HepG2 (cell line): Measurements from ENCODE around the gene GMPPB. TPM values are rescaled to one million over a fixed set of nuclear protein-coding genes. Genes with fewer than 3 reads are reported as not detected.

Source experiments
- ATAC-seq: fragments of 200-7000 bp; cut with Tn5 transposase; 3 replicates; pipeline ENCODE4 v1.9.1; 2020; ENCODE audit warnings: mild to moderate bottlenecking, moderate library complexity
- BruUV-seq: library from RNA; stranded (reverse); fragments of 400-500 nt; replicated peaks from 2 replicates; lab custom pipeline; 2021; lab: Mats Ljungman, UMichigan
- CTCF ChIA-PET: fragments of 300-600 bp; formaldehyde crosslinking; extraction: SDS; loops from one replicate; lab custom pipeline; 2021; ENCODE audit warnings: low total read pairs, inconsistent platforms, low intra/inter-chr PET ratio; lab: Yijun Ruan, JAX
- POLR2A ChIA-PET: fragments of 350-600 bp; sonication (Branson Sonifier 250); formaldehyde crosslinking; loops from one replicate; lab custom pipeline; 2020; ENCODE audit warnings: antibody characterized with exemption, inconsistent platforms; lab: Yijun Ruan, JAX
- DNase-seq: peaks from one replicate; pipeline ENCODE4 v3.0.0-alpha.2; 2015; ENCODE audit warnings: low spot score
- FAIRE-seq: peaks from 3 replicates; lab custom pipeline; 2011; peaks lifted over from hg19 to GRCh38; lab: Jason Lieb, UNC
- H2AFZ ChIP-seq: one replicate; pipeline ENCODE4 v1.6.1; 2011; ENCODE audit warnings: low read length, inconsistent platforms
- H3K27ac ChIP-seq: fragments of 300-600 bp; 3 replicates; pipeline ENCODE4 v1.8.0; 2011; ENCODE audit warnings: mixed run types, mild to moderate bottlenecking, mixed read lengths, low read length, inconsistent platforms; ENCODE audit not compliant: insufficient read depth; ENCODE audit errors: extremely low read length
- H3K27me3 ChIP-seq, 2 experiments: fragments of 200-600 bp in 1 of 2; 2 replicates in 1 of 2; 3 replicates in 1 of 2; pipeline versions ENCODE4 v1.6.0 to v1.8.0; 2011; ENCODE audit warnings: low read length in 2 of 2, mild to moderate bottlenecking in 2 of 2, moderate library complexity in 2 of 2, inconsistent platforms in 1 of 2; ENCODE audit not compliant: insufficient read depth in 2 of 2, control insufficient read depth in 1 of 2
- H3K36me3 ChIP-seq, 2 experiments: fragments of 200-600 bp in 1 of 2; replicated peaks in 1 of 2; 2 replicates in 1 of 2; 3 replicates in 1 of 2; pipeline versions ENCODE4 v1.5.1 to v1.8.0; 2011; ENCODE audit warnings: low read length in 2 of 2, inconsistent platforms in 1 of 2; ENCODE audit not compliant: insufficient read depth in 2 of 2, control insufficient read depth in 1 of 2
- H3K4me1 ChIP-seq: 2 replicates; pipeline ENCODE4 v1.5.1; 2012; ENCODE audit warnings: low read length, inconsistent platforms; ENCODE audit not compliant: insufficient read depth
- H3K4me2 ChIP-seq: 2 replicates; pipeline ENCODE4 v1.6.0; 2011; ENCODE audit warnings: low read depth, low read length, inconsistent platforms
- H3K4me3 ChIP-seq, 3 experiments: fragments of 200-600 bp in 1 of 3; sonication (generic), shearing (Covaris generic) in 1 of 3; replicated peaks in 1 of 3; 2 replicates each; pipeline ENCODE4 v1.5.1; 2011 to 2016; ENCODE audit warnings: low read length in 3 of 3, inconsistent platforms in 2 of 3, low read depth in 2 of 3, mild to moderate bottlenecking in 2 of 3, control low read depth in 1 of 3, mixed read lengths in 1 of 3; ENCODE audit not compliant: insufficient read depth in 1 of 3
- H3K79me2 ChIP-seq: one replicate; pipeline ENCODE4 v1.6.1; 2011; ENCODE audit warnings: low read length, inconsistent platforms; ENCODE audit not compliant: insufficient read depth
- H3K9ac ChIP-seq: 2 replicates; pipeline ENCODE4 v1.6.0; 2011; ENCODE audit warnings: mild to moderate bottlenecking, low read depth, low read length, inconsistent platforms; ENCODE audit not compliant: insufficient read depth
- H3K9me3 ChIP-seq: 2 replicates; pipeline ENCODE4 v1.5.1; 2012; ENCODE audit warnings: mild to moderate bottlenecking, low read length
- H4K20me1 ChIP-seq: 2 replicates; pipeline ENCODE4 v1.6.0; 2011; ENCODE audit warnings: inconsistent platforms, mild to moderate bottlenecking, low read length, moderate library complexity; ENCODE audit not compliant: insufficient read depth
- PITX1 ChIP-seq: sonication (generic); formaldehyde crosslinking; IDR thresholded peaks from 2 replicates; pipeline ENCODE4 v1.5.1; 2020; ENCODE audit warnings: mild to moderate bottlenecking, missing genetic modification reagents
- ZNF121 ChIP-seq: sonication (generic); formaldehyde crosslinking; IDR thresholded peaks from 2 replicates; pipeline ENCODE4 v1.5.0; 2020; ENCODE audit warnings: mild to moderate bottlenecking, missing genetic modification reagents
- ZNF34 ChIP-seq: sonication (generic); formaldehyde crosslinking; IDR thresholded peaks from 2 replicates; pipeline ENCODE4 v1.4.0; 2020; ENCODE audit warnings: mild to moderate bottlenecking, missing genetic modification reagents, borderline replicate concordance
- ZNF501 ChIP-seq: sonication (generic); formaldehyde crosslinking; IDR thresholded peaks from 2 replicates; pipeline ENCODE4 v1.5.1; 2020; ENCODE audit warnings: mild to moderate bottlenecking, moderate library complexity, missing genetic modification reagents
- ZNF672 ChIP-seq: sonication (generic); formaldehyde crosslinking; IDR thresholded peaks from 2 replicates; pipeline ENCODE4 v1.8.1; 2022; ENCODE audit warnings: missing genetic modification reagents
- ZNF878 ChIP-seq: sonication (generic); formaldehyde crosslinking; IDR thresholded peaks from 2 replicates; pipeline ENCODE4 v1.8.1; 2023; ENCODE audit warnings: mild to moderate bottlenecking, missing genetic modification reagents, moderate library complexity
- WGBS: methylation state at CpG from one replicate; pipeline ENCODE4 v1.1.6; 2017; ENCODE audit warnings: low lambda C conversion rate; 5-methylcytosine and 5-hydroxymethylcytosine counted together
- in situ Hi-C: cut with HindIII; loops from 2 replicates; pipeline ENCODE4 v1.10.0; 2017; ENCODE audit warnings: low pct_unique_long_range_greater_than_20kb; ENCODE audit not compliant: extremely low pct_ligation_motif_present
- intact Hi-C: fragments of 100-400 bp; cut with micrococcal nuclease; formaldehyde crosslinking; loops from one replicate; pipeline ENCODE4 v1.10.0; 2022; ENCODE audit not compliant: unreplicated experiment
- polyA plus RNA-seq, 8 experiments: library from polyadenylated mRNA; depleted of rRNA in 3 of 8; stranded (reverse) in 7 of 8; unstranded in 1 of 8; fragments of >200 nt; fragmentation: Illumina TruSeq in 4 of 8; extraction: Trizol in 4 of 8; gene quantifications; 2 replicates each; pipeline versions ENCODE4 v1.2.1 to v1.2.3, GENCODE V29; 2011 to 2016; ENCODE audit warnings: low read depth in 4 of 8, missing spikeins in 1 of 8, mixed read lengths in 1 of 8; ENCODE audit not compliant: insufficient read depth in 1 of 8
- total RNA-seq, 5 experiments: library from RNA; depleted of rRNA; stranded (reverse); fragments of >200 nt; fragmentation: Illumina TruSeq; extraction: Trizol; gene quantifications; 2 replicates each; pipeline ENCODE4 v1.2.3, GENCODE V29; 2016; ENCODE audit warnings: low read depth in 1 of 5
- TF ChIP-seq, protein P1 (sequence below): sonication (generic); formaldehyde crosslinking; IDR thresholded peaks from 2 replicates; pipeline ENCODE4 v1.5.0; 2020; ENCODE audit warnings: mild to moderate bottlenecking, missing genetic modification reagents
- TF ChIP-seq, protein P2 (sequence below): sonication (generic); formaldehyde crosslinking; IDR thresholded peaks from 2 replicates; pipeline ENCODE4 v1.5.1; 2020; ENCODE audit warnings: missing genetic modification reagents, mild to moderate bottlenecking, borderline replicate concordance
- TF ChIP-seq, protein P3 (sequence below): sonication (generic); formaldehyde crosslinking; IDR thresholded peaks from 2 replicates; pipeline ENCODE4 v1.8.1; 2023; ENCODE audit warnings: missing genetic modification reagents, inconsistent platforms, borderline replicate concordance

The GMPPB gene
- total and polyA plus RNA-seq, 2 of the 13 experiments (the other 11 are each of a cell fraction or from before 2014, with no cell fraction given): 6.5 to 23.1 TPM

DNA sequence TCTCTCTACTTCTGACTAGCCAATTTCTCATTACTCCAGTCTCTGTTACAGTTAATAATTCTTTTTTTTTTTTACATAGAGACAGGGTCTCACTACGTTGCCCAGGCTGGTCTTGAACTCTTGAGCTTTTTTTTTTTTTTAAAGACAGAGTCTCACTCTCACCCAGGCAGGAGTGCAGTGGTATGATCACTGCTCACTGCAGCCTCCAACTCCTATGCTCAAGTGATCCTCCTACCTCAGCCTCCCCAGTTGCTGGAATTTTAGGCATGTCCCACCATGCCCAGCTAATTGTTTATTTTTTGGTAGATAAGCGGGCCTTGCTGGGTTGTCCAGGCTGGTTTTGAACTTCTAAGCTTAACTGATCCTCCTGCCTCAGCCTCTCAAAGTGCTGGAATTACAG lies 49.0 kb upstream of the GMPPB start:
- no peak overlapping the region for H2AFZ ChIP-seq
- POLR2A ChIA-PET: no interaction called here
- no TSS peak for BruUV-seq
- H3K4me1 ChIP-seq: peaks cover 6% of the 10 kb centered on the region; the same call in 1 of the 2 replicates
- ATAC-seq (no peak), FAIRE-seq (no peak), DNase-seq (no peak)
- CTCF ChIA-PET: no interaction called here
- intact Hi-C loops: no loop called here
- no peaks in the 10 kb centered on the region for H3K9me3 ChIP-seq
- H3K36me3 ChIP-seq: peaks cover 4 to 38% of the 10 kb centered on the region in 2 experiments
- H3K9ac ChIP-seq: no peak overlapping the region
- H3K79me2 ChIP-seq: peaks cover 79% of the 10 kb centered on the region
- no peak overlapping the region for H3K27ac ChIP-seq
- peaks cover 4% of the 10 kb centered on the region; the same call in 1 of the 2 replicates for H4K20me1 ChIP-seq
- H3K4me2 ChIP-seq: no peak overlapping the region
- WGBS: 100% methylated on average over 2 of the region's 2 CpGs
- TF ChIP-seq ZNF878 (CRISPR knock-in tag) (no peak), ZNF121 (CRISPR knock-in tag) (peak; percentile 33; the same call in 1 of the 2 replicates), ZNF34 (CRISPR knock-in tag) (no peak)
- TF ChIP-seq, protein P1, sequence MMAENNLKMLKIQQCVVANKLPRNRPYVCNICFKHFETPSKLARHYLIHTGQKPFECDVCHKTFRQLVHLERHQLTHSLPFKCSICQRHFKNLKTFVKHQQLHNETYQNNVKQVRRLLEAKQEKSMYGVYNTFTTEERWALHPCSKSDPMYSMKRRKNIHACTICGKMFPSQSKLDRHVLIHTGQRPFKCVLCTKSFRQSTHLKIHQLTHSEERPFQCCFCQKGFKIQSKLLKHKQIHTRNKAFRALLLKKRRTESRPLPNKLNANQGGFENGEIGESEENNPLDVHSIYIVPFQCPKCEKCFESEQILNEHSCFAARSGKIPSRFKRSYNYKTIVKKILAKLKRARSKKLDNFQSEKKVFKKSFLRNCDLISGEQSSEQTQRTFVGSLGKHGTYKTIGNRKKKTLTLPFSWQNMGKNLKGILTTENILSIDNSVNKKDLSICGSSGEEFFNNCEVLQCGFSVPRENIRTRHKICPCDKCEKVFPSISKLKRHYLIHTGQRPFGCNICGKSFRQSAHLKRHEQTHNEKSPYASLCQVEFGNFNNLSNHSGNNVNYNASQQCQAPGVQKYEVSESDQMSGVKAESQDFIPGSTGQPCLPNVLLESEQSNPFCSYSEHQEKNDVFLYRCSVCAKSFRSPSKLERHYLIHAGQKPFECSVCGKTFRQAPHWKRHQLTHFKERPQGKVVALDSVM: peak; percentile 82
- in situ Hi-C loops: no loop called here
- no peak overlapping the region for H3K4me3 ChIP-seq
- H3K27me3 ChIP-seq: no peaks in the 10 kb centered on the region

DNA sequence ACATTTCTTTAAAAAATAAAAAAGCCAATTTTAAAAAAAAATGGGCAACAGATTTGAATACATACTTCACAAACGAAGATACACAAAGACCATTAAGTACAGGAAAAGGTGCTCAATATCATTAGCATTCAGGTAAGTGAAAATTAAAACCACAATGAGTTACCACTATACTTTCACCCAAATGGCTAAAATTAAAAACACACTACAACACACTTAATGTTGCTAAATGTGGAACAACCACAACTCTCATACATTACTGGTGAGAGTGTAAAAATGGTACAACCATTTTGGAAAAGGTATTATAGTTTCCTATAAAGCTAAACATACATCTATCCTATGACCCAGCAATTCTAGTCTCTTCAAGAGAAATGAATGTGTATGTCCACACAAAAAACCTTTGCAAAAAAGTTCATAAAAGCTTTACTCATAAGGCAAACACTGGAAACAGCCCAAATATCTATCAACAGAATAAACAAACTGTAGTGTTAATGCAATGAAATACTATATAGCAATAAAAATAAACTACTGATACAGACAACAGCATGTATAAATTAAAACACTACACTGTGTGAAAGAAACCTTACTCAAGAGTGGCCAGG lies 47.7 kb upstream of the GMPPB start:
- H2AFZ ChIP-seq: no peak overlapping the region
- WGBS: 90% methylated on average over 1 of the region's 1 CpG
- DNase-seq: no peak
- H3K36me3 ChIP-seq: peaks cover 4 to 30% of the 10 kb centered on the region in 2 experiments
- no peak overlapping the region for H3K4me3 ChIP-seq
- TF ChIP-seq PITX1: no peak
- TF ChIP-seq ZNF672 (CRISPR knock-in tag): no peak
- TF ChIP-seq ZNF501 (CRISPR knock-in tag): no peak
- TF ChIP-seq, protein P2, sequence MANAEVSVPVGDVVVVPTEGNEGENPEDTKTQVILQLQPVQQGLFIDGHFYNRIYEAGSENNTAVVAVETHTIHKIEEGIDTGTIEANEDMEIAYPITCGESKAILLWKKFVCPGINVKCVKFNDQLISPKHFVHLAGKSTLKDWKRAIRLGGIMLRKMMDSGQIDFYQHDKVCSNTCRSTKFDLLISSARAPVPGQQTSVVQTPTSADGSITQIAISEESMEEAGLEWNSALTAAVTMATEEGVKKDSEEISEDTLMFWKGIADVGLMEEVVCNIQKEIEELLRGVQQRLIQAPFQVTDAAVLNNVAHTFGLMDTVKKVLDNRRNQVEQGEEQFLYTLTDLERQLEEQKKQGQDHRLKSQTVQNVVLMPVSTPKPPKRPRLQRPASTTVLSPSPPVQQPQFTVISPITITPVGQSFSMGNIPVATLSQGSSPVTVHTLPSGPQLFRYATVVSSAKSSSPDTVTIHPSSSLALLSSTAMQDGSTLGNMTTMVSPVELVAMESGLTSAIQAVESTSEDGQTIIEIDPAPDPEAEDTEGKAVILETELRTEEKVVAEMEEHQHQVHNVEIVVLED: no peak
- no peak for TF ChIP-seq ZNF121 (CRISPR knock-in tag)
- TF ChIP-seq, protein P3, sequence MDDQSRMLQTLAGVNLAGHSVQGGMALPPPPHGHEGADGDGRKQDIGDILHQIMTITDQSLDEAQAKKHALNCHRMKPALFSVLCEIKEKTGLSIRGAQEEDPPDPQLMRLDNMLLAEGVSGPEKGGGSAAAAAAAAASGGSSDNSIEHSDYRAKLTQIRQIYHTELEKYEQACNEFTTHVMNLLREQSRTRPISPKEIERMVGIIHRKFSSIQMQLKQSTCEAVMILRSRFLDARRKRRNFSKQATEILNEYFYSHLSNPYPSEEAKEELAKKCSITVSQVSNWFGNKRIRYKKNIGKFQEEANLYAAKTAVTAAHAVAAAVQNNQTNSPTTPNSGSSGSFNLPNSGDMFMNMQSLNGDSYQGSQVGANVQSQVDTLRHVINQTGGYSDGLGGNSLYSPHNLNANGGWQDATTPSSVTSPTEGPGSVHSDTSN: no peak
- in situ Hi-C loops (no loop called here), intact Hi-C loops (no loop called here)
- CTCF ChIA-PET: no interaction called here
- H3K4me1 ChIP-seq: peaks cover 6% of the 10 kb centered on the region; the same call in 1 of the 2 replicates
- peaks cover 4% of the 10 kb centered on the region; the same call in 1 of the 2 replicates for H4K20me1 ChIP-seq
- peaks cover 76% of the 10 kb centered on the region for H3K79me2 ChIP-seq
- FAIRE-seq: no peak
- no peak overlapping the region for H3K9ac ChIP-seq
- H3K27me3 ChIP-seq: no peaks in the 10 kb centered on the region
- ATAC-seq: no peak
- no peak overlapping the region for H3K4me2 ChIP-seq
- BruUV-seq: no TSS peak
- H3K9me3 ChIP-seq: no peaks in the 10 kb centered on the region
- H3K27ac ChIP-seq: no peak overlapping the region
- POLR2A ChIA-PET: interaction anchor here (0.7 kb wide), 2 partner anchors 381 to 430 kb away, joined by 4 read pairs; no protein-coding TSS in a partner anchor
